HG03460 (cell line): ENCODE measurements around the gene KRT14.
"Not testable (repeated sequence)": the region's sequence is repeated elsewhere in the genome, so short reads cannot be mapped to it uniquely, and the experiment has no call there.

Experiments
- ATAC-seq: cut with Tn5 transposase; IDR thresholded peaks from one replicate; pipeline ENCODE4 v1.9.1; 2021; ENCODE audit not compliant: unreplicated experiment

The KRT14 gene

GRCh38 chr17:41610061-41610517 is 23.4 kb upstream of the KRT14 start:
- not testable (repeated sequence) for ATAC-seq

GRCh38 chr17:41606930-41607329 is 20.2 kb upstream of the KRT14 start:
- not testable (repeated sequence) for ATAC-seq

GRCh38 chr17:41602524-41602923 is 15.8 kb upstream of the KRT14 start:
- ATAC-seq = no peak

DNA sequence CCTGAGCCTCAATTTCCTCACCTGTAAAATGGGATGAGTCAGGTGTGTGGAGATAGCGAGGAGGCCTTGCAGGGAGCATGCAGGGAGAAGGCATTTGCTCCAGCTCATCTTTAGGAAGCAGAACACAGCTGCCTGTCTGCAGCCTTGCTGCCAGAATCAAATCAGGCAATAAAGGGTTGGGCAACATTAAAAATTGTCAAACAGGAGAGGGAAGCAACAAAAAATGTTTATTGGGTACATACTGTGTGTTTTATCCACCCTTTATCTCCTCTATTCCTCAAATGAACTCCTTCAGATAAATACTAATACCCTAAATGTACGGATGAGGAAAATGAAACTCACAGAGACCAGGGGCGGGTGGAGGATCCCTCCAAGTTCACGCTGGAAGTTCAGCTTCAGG is 13.6 kb upstream of the KRT14 start:
- no peak for ATAC-seq

DNA sequence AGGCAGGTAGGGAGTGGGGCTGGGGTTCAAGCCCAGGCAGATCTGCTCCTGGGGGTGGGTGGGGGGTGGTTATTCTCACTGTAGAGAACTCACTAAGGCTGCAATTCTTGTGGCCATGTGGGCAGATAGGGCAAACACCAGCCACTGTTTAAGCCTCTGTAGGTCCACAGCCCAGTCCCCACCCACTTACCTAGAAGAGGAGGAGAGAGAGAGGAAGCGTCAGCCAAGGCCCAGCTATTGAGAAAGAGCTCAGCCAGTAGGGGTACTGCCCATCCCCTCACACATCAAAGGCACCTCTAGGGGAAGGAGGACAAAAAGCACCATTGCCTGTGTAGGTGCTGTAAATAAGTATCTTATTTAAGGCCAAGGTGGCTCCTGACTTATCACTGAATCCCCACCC is 13.0 kb upstream of the KRT14 start:
- ATAC-seq = no peak

DNA sequence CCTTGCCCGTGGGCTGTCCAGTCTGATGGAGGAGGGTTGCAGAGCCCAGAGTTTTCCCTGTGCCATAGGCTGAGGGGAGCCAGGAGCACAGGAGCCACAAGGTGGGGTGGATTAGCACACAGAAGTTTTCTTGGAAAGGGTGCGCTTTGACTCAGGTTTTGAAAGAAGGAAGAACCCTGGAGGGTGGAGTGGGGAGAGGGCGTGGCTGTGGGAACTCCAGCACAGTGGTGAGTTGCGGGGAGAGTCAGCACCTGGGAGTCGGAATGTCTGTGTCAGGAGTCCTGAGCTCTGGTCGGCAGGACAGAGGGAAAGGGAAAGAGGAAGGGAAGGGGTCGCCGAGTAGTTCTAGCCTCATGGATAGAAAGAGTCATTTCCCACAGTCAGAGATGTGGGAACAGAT is 8.9 kb upstream of the KRT14 start:
- ATAC-seq = no peak

DNA sequence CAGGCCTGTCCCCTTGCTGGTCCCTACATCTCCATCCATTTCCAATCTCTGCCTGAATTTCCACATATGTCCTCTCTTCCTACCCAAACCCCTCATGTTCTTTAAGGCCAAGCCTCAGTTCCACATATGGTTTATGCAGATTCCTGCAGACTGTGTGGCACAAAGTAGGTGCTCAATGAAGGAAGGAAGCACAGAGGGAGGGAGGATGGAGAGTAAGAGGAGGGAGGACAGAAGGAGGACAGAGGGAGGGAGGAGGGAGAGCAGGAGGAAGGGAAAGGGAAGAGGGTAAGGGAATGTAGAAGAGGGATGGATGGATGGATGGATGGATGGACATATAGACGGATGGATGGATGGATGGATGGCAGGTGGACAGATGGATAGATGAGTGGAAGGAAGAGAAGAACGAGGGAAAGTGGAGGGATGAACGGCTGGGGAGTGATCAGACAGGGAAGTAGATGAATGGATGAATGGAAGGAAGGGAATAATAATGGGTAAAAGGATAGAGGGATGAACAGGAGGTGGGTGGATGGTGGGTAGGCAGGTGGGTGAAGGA is 7.7 kb upstream of the KRT14 start:
- ATAC-seq = no peak

- ATAC-seq = no peak
Observed at GRCh38 chr17:41593306-41593981, 6.7 kb upstream of the KRT14 start.

DNA sequence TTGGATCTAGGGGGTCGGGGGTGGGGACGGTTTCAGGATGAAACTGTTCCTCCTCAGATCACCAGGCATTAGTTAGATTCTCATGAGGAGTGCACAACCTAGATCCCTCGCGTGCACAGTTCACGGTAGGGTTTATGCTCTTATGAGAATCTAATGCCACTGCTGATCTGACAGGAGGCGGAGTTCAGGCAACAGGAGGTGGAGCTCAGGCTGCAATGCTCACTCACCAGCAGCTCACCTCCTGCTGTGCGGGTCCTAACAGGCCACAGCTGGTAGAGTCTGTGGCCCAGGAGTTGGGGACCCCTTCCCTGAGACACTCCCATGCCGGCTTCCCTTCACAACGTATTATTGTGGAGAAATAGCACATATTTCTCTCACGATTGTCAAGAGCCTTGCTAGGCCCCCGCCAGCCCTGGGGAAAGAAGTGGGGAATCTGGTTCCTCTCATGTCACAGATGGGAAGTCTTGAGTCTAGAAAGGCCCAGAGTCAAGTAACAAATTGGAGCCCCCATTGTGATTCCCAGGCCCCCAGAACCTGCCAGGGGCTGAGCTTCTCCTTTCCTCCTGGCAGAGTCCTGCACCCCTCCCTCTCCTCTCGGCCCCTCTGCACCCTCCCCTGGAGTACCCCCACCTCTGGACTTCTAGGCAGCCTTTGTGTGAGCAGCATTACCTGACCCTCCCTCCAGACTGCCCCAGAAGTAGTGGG is 6.1 kb upstream of the KRT14 start:
- no peak for ATAC-seq

DNA sequence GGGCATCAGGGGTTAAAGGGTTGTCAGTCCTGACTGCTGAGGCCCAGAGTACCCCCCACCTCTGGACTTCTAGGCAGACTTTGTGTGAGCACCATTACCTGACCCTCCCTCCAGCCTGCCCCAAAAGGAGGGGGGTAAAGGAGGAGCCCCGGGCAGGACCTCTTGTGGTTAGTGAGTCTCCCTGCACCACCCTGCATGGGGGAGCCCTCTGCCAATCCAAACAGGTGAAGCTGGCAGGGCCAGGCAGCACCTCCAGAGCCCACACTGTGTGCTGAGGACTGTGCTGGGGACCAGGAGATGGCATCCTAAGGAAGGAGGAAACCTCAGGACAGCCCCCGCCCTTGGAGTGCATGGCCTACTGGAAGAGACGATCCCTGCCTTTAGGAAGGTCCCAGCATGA is 2.6 kb upstream of the KRT14 start:
- ATAC-seq = no peak

GRCh38 chr17:41588126-41588810 is 1.6 kb upstream of the KRT14 start:
- ATAC-seq = no peak

GRCh38 chr17:41585301-41586056 is 1.2 kb downstream of the KRT14 start:
- no peak for ATAC-seq

GRCh38 chr17:41584331-41584927 is 2.3 kb downstream of the KRT14 start:
- ATAC-seq = not testable (repeated sequence)

GRCh38 chr17:41583137-41584127 is 3.3 kb downstream of the KRT14 start:
- no peak for ATAC-seq

DNA sequence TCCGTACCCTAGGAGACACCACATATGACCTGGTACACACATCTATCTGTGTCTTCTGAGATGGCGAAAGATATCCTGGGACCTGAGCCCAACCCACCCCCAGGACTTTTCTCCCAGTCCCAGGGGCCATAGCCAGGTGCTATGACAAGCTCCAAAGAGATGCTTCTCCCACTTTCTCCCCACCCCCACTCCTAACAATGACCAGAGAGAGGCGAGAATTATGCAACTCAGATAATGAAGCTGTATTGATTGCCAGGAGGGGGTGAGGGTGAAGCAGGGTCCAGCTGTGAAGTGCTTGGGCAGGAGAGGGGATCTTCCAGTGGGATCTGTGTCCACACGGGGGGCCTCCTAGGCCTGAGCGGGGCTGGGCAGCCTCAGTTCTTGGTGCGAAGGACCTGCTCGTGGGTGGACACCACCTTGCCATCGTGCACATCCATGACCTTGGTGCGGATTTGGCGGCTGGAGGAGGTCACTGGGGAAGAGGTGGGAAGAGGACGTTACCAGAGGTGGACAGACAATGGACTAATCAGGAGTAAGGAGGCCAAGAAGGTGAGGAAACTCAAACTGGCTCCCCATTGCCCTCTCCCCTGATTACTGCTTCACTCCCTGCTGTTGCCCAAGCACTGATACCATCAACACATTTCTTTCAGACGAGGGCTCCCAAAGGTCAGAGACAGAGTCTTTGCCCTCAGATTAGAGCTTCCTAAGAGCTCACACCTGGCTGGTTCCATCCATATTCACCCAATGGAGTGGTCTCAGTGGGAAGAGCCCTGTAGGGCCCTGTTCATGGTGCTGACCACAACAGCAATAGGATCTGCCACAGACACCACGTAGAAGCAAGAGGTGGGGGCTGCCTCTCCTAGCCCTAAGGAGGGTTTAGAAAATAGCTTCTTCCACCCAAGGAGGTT is 4.4 kb downstream of the KRT14 start:
- not testable (repeated sequence) for ATAC-seq

DNA sequence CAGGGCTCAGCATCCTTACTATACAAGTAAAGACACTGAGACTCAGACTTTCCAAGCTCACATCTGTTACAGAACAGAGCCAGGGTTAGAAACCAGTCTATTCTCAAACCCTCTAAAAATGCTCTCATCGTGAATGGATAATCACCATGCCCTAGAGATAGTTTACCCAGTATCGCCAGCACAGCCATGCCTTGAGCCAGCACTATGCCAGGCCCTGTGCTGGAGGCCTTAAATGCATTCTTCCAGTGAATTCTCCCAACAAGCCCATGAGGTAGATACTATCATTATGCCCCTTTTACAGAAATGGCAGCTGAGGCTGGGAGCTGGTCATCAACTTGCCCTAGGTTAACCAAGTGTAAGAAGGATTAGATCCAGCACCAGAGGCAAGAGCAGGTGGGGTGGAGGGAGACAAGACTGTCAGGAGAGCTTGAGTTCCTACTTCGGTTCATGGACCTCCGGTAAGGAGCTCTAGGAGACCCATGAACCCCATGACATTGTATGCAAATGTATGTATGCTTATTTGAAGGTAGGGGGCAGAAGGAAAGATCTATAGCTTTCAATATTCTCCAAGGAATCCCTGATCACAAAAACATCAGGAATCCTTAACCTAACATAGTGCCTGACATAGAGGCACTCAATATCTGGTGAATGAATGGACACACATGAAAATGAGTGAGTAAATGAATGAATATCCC is 5.2 kb downstream of the KRT14 start:
- ATAC-seq = no peak

DNA sequence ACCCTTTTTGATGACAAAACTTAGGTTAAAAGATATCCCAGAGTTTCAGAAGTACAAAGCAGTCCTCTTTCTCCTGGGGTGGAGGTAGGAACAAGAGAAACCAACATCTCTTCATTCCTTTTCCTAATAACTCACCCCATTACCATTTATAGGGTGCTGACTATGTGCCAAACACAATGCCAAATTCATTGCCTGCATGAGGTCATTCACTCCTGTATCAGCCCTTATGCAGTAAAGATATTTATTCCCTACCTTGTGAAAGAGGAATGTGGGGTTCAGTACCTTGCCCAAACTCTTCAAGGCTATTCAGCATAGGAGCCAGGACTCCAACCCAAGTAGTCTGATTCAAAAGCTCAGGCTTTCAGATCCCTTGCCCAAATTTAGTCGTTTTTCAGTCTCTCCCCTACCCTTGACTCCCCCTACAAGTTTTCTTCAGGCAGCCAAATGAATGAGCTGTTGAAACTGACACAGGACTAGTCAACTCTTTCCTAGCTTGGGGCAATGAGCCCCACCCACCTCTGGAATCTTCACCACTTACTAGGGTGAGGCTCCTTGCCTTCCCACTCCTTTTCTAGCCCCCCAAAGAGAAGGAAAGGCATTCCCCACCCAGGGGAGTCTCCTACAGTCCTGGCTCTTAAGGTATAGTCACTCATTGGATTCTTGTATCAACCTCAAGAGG is 5.9 kb downstream of the KRT14 start:
- ATAC-seq = no peak
